ENCODE results near the gene ACTRT2.

DNA sequence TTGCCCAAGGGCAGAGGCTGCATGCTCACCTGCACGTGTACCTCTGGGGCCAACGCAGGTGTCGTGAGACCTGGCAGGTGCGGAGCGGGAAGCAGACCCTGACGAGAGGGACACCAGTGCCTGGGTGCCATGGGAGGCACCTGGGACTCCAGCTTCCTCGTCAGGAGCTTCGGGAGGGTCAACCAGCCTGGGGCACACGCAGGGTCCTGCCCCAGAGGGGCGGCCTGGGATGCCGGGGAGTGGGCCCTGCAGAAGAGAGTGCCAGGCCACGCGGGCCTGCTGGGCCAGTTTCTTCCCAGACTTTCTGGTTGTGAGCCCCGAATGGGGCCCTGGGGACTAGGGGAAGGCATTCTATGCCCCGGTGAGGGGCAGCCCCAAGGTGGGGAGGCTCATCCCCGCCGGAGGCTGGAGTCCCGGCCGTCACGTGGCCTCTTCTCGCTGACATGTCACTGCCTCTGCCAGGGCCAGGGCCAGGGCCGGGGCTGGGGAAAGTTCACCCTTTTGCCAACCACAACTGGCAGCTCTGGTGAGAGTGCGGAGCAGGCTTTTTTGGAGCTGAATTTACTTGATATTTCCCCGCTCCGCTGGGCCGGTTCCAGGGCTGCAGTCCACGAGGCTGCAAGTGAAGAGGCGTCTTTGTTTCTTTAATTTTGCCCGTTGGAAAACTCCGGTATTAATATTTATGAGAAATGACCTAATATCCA, 38.5 kb upstream of the ACTRT2 start:
- TF ChIP-seq, protein P1, sequence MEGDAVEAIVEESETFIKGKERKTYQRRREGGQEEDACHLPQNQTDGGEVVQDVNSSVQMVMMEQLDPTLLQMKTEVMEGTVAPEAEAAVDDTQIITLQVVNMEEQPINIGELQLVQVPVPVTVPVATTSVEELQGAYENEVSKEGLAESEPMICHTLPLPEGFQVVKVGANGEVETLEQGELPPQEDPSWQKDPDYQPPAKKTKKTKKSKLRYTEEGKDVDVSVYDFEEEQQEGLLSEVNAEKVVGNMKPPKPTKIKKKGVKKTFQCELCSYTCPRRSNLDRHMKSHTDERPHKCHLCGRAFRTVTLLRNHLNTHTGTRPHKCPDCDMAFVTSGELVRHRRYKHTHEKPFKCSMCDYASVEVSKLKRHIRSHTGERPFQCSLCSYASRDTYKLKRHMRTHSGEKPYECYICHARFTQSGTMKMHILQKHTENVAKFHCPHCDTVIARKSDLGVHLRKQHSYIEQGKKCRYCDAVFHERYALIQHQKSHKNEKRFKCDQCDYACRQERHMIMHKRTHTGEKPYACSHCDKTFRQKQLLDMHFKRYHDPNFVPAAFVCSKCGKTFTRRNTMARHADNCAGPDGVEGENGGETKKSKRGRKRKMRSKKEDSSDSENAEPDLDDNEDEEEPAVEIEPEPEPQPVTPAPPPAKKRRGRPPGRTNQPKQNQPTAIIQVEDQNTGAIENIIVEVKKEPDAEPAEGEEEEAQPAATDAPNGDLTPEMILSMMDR (IDR thresholded peaks at IDR 0.05; ENCODE audit: insufficient read depth, low read length, poor library complexity, severe bottlenecking): no peak
- no peak for TF ChIP-seq EZH2phosphoT487 (conservative IDR thresholded peaks at IDR 0.05; ENCODE audit: low read length)
